Adrenal gland (tissue), 12 donors: Measurements from ENCODE around the gene AMACR. TPM values are rescaled to one million over a fixed set of nuclear protein-coding genes. Genes with fewer than 3 reads are reported as not detected.

Experiments used
- DNase-seq, 7 donors: peaks; one replicate each; pipeline ENCODE4 v3.0.0-alpha.2; 2019 to 2020
- H3K27ac ChIP-seq, 5 donors: fragments of 200-600 bp; sonication (generic) in 4 of 5; 1 replicate in 3 of 5; 2 replicates in 2 of 5; pipeline versions ENCODE4 v1.5.1 to v1.8.0; 2016 to 2020; ENCODE audit warnings: mild to moderate bottlenecking in 1 of 5
- H3K27me3 ChIP-seq: fragments of 200-600 bp; 2 replicates; pipeline ENCODE4 v1.8.0; 2021
- H3K36me3 ChIP-seq, 2 donors: fragments of 200-600 bp; replicated peaks in 1 of 2; 1 replicate in 1 of 2; 2 replicates in 1 of 2; pipeline versions ENCODE4 v1.5.1 to v1.8.0; 2018 to 2022
- H3K4me1 ChIP-seq, 2 donors: fragments of 200-600 bp; replicated peaks in 1 of 2; 1 replicate in 1 of 2; 2 replicates in 1 of 2; pipeline versions ENCODE4 v1.5.1 to v1.8.0; 2018 to 2021
- H3K4me3 ChIP-seq, 4 donors: fragments of 200-600 bp; sonication (generic) in 3 of 4; one replicate each; pipeline ENCODE4 v1.5.1; 2016 to 2018
- H3K9me3 ChIP-seq, 3 donors: fragments of 200-600 bp; sonication (generic) in 1 of 3; replicated peaks in 1 of 3; 1 replicate in 2 of 3; 2 replicates in 1 of 3; pipeline versions ENCODE4 v1.5.1 to v1.8.0; 2016 to 2021
- POLR2A ChIP-seq, 2 donors: fragments of 450-650 bp; IDR thresholded peaks; one replicate each; pipeline ENCODE4 v1.6.1; 2017; ENCODE audit warnings: antibody characterized with exemption in 2 of 2, mild to moderate bottlenecking in 2 of 2, moderate library complexity in 1 of 2
- WGBS, 4 donors: extraction: QIAGEN DNeasy Blood & Tissue Kit in 2 of 4; methylation state at CpG; one replicate each; pipeline versions ENCODE4 v1.1.5 to v1.1.7; 2013 to 2017; 5-methylcytosine and 5-hydroxymethylcytosine counted together
- intact Hi-C, 2 donors: fragments of 100-400 bp; cut with DNase I; formaldehyde crosslinking; loops; one replicate each; pipeline versions ENCODE4 v1.14.1 to v1.15.0; 2022 to 2023
- polyA plus RNA-seq, 3 donors: library from polyadenylated mRNA; stranded (reverse); fragments of 200-250 nt in 2 of 3; fragments of 350-450 nt in 1 of 3; fragmentation: Illumina TruSeq in 1 of 3; extraction: RNeasy Lipid Tissue Mini Kit (QIAGEN cat#74804) in 1 of 3; gene quantifications; one replicate each; pipeline ENCODE4 v1.2.3, GENCODE V29; 2013 to 2014
- total RNA-seq, 9 donors: library from RNA; depleted of rRNA in 4 of 9; stranded (reverse); fragments of >200 nt in 4 of 9; fragments of 120-200 nt in 1 of 9; fragmentation: NEBNext Ultra II Directional in 1 of 9; extraction: Animal tissue kit (Norgen Biotek cat#: 25700) in 1 of 9; gene quantifications; one replicate each; pipeline versions ENCODE4 v1.1.0 to v1.2.4, GENCODE V29; 2013 to 2023
- TF ChIP-seq, protein P1 (sequence below), 6 experiments: fragments of 450-650 bp in 4 of 6; fragments of 200-600 bp in 2 of 6; sonication (generic) in 1 of 6; IDR thresholded peaks; 1 replicate in 5 of 6; 2 replicates in 1 of 6; pipeline versions ENCODE4 v1.5.1 to v1.8.0; 2016 to 2021; ENCODE audit warnings: antibody characterized with exemption in 6 of 6, mild to moderate bottlenecking in 2 of 6, moderate library complexity in 1 of 6
- donor health status: healthy with polysubstance abuse.
- donor health status: Bipolar disorder and iron deficiency.
- donor health status: DM: yes; HTN: yes; CAD: no.
- donor health status: DM: no; HTN: no; CAD: no.
- donor health status: DM: no; HTN: no; CAD: no.
- donor health status: DM: yes; HTN: yes; CAD: no.

The AMACR gene
- total and polyA plus RNA-seq, 12 donors = 9.2 to 46.5 (median 25.4) TPM

DNA sequence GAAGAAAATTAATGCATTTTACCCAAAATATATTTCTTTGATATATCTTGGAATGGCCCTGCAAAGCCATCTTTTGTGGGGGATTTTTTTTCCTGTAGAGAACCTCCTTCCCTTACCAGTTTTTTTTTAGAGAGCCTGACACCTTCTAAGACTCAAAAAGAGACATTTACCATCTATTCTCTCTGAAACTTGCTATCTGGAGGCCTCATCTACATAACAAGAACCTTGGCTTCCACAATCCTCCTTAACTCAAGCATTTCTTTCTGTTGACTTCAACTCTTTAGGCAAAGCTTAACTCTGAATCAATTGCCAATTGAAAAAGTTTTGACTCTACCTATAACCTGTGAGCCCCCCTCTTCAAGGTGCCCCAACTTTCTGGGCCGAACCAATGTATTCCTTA is 29.5 kb downstream of the AMACR start:
- no peak for DNase-seq
- intact Hi-C loops = no loop called here

GRCh38 chr5:33976307-33976706 is 31.5 kb downstream of the AMACR start:
- Histone ChIP-seq H3K36me3 (no peaks in the 10 kb centered on the region), H3K27ac (no peak overlapping the region)
- intact Hi-C loops = no loop called here

More for the DNA sequence above, 29.5 kb downstream of the AMACR start:
- Histone ChIP-seq H3K36me3 (no peaks in the 10 kb centered on the region), H3K9me3 (no peaks in the 10 kb centered on the region), H3K27ac (no peak overlapping the region), H3K4me3 (no peak overlapping the region), H3K27me3 (no peaks in the 10 kb centered on the region), H3K4me1 (peaks cover 0 to 8% of the 10 kb centered on the region in 2 donors)
- WGBS, 4 donors = 83 to 100% (median 85%) methylated on average over 1 of the region's 1 CpG
- TF ChIP-seq, protein P1, sequence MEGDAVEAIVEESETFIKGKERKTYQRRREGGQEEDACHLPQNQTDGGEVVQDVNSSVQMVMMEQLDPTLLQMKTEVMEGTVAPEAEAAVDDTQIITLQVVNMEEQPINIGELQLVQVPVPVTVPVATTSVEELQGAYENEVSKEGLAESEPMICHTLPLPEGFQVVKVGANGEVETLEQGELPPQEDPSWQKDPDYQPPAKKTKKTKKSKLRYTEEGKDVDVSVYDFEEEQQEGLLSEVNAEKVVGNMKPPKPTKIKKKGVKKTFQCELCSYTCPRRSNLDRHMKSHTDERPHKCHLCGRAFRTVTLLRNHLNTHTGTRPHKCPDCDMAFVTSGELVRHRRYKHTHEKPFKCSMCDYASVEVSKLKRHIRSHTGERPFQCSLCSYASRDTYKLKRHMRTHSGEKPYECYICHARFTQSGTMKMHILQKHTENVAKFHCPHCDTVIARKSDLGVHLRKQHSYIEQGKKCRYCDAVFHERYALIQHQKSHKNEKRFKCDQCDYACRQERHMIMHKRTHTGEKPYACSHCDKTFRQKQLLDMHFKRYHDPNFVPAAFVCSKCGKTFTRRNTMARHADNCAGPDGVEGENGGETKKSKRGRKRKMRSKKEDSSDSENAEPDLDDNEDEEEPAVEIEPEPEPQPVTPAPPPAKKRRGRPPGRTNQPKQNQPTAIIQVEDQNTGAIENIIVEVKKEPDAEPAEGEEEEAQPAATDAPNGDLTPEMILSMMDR (IDR thresholded peaks at IDR 0.05) = no peak
- no peak for TF ChIP-seq POLR2A (IDR thresholded peaks at IDR 0.05)

DNA sequence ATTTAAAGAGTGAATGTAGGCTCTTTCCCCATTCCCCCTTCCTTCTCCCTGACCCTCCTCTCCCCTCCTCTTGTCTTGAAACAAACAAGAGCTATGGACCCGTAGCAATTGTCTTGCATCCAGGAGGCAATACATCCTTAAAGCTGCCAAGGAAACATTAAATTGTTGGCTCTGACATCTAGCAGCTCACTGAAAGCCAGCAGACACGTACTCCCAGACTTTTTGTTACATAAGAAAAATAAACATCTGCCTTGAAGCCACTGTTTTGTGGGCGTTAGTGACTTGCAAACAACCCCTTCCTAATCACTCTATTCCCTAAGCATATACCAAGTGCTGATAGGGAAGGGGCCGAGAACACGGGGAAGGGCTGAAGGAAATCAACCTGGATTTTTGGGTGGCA is 32.0 kb downstream of the AMACR start:
- TF ChIP-seq, protein P1 (IDR thresholded peaks at IDR 0.05) = no peak
- TF ChIP-seq POLR2A (IDR thresholded peaks at IDR 0.05) = no peak
- H3K27me3 ChIP-seq = no peaks in the 10 kb centered on the region
- DNase-seq = no peak
- H3K27ac ChIP-seq = no peak overlapping the region
- H3K4me1 ChIP-seq = peaks cover 0 to 8% of the 10 kb centered on the region in 2 donors
- no peak overlapping the region for H3K4me3 ChIP-seq
- no peaks in the 10 kb centered on the region for H3K9me3 ChIP-seq
- 45 to 51% (median 50%) methylated on average over 5 of the region's 5 CpGs for WGBS, 4 donors
- intact Hi-C loops = no loop called here
- no peaks in the 10 kb centered on the region for H3K36me3 ChIP-seq

More at GRCh38 chr5:33976307-33976706, 31.5 kb downstream of the AMACR start:
- DNase-seq = no peak
- Histone ChIP-seq H3K27me3 (no peaks in the 10 kb centered on the region), H3K9me3 (no peaks in the 10 kb centered on the region), H3K4me3 (no peak overlapping the region), H3K4me1 (peaks cover 0 to 8% of the 10 kb centered on the region in 2 donors)
- WGBS, 4 donors = 66 to 88% (median 78%) methylated on average over 1 of the region's 1 CpG
- TF ChIP-seq, protein P1 (IDR thresholded peaks at IDR 0.05) = no peak
- no peak for TF ChIP-seq POLR2A (IDR thresholded peaks at IDR 0.05)

GRCh38 chr5:33973271-33973670 is 34.6 kb downstream of the AMACR start:
- intact Hi-C loops = no loop called here
- H3K9me3 ChIP-seq = no peaks in the 10 kb centered on the region
- H3K4me1 ChIP-seq = peaks cover 0 to 8% of the 10 kb centered on the region in 2 donors
- DNase-seq = no peak
- no peaks in the 10 kb centered on the region for H3K27me3 ChIP-seq
- TF ChIP-seq POLR2A (IDR thresholded peaks at IDR 0.05) = no peak
- TF ChIP-seq, protein P1 (IDR thresholded peaks at IDR 0.05) = no peak
- no peak overlapping the region for H3K27ac ChIP-seq
- no peak overlapping the region for H3K4me3 ChIP-seq
- H3K36me3 ChIP-seq = no peaks in the 10 kb centered on the region
- 72 to 86% (median 79%) methylated on average over 2 of the region's 2 CpGs for WGBS, 4 donors
